HEK293 (cell line): Measurements from ENCODE around the gene PLA2G4B.

Source experiments
- ZNF792 ChIP-seq: fragments of 450-650 bp; formaldehyde crosslinking; IDR thresholded peaks from 2 replicates; pipeline ENCODE4 v1.5.1; 2016; ENCODE audit warnings: missing biosample characterization, missing genetic modification characterization
- TF ChIP-seq, protein P1 (sequence below): fragments of 450-650 bp; formaldehyde crosslinking; IDR thresholded peaks from 2 replicates; pipeline ENCODE4 v1.5.1; 2016; ENCODE audit warnings: missing biosample characterization, missing genetic modification characterization
- TF ChIP-seq, protein P2 (sequence below): IDR thresholded peaks from 2 replicates; pipeline ENCODE4 v1.6.1; 2011; ENCODE audit warnings: mild to moderate bottlenecking, low read depth, low read length, borderline replicate concordance

DNA sequence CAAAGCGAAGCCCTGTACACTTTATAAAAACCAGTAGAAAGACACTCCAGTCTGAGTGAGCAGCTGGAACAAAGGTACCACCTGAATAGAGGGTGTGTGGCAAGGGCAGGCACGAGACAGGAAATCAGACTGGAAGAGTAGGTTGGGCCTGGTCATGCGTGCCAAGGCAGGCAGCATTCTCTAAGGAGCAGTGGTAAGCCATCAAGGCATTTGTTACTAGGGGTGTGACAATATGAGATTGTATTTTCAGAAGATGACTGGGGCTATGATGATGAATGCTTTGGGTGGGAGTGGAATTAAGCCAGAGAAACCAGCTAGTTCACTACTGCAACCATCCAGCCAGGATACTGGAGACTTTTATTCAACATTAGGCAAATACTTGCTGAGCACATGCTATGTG lies 5.8 kb upstream of the PLA2G4B start:
- TF ChIP-seq, protein P1, sequence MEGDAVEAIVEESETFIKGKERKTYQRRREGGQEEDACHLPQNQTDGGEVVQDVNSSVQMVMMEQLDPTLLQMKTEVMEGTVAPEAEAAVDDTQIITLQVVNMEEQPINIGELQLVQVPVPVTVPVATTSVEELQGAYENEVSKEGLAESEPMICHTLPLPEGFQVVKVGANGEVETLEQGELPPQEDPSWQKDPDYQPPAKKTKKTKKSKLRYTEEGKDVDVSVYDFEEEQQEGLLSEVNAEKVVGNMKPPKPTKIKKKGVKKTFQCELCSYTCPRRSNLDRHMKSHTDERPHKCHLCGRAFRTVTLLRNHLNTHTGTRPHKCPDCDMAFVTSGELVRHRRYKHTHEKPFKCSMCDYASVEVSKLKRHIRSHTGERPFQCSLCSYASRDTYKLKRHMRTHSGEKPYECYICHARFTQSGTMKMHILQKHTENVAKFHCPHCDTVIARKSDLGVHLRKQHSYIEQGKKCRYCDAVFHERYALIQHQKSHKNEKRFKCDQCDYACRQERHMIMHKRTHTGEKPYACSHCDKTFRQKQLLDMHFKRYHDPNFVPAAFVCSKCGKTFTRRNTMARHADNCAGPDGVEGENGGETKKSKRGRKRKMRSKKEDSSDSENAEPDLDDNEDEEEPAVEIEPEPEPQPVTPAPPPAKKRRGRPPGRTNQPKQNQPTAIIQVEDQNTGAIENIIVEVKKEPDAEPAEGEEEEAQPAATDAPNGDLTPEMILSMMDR: no peak
- no peak for TF ChIP-seq ZNF792
- TF ChIP-seq, protein P2, sequence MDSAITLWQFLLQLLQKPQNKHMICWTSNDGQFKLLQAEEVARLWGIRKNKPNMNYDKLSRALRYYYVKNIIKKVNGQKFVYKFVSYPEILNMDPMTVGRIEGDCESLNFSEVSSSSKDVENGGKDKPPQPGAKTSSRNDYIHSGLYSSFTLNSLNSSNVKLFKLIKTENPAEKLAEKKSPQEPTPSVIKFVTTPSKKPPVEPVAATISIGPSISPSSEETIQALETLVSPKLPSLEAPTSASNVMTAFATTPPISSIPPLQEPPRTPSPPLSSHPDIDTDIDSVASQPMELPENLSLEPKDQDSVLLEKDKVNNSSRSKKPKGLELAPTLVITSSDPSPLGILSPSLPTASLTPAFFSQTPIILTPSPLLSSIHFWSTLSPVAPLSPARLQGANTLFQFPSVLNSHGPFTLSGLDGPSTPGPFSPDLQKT: no peak
